Upper lobe of left lung (tissue), 4 donors: ENCODE data around the gene MLX.

Source experiments
- CTCF ChIP-seq, 6 experiments: fragments of 450-650 bp in 4 of 6; fragments of 200-600 bp in 2 of 6; sonication (generic) in 2 of 6; IDR thresholded peaks; one replicate each; pipeline ENCODE4 v1.5.1; 2016 to 2019; ENCODE audit warnings: antibody characterized with exemption in 6 of 6
- EP300 ChIP-seq, 4 donors: sonication (generic); formaldehyde crosslinking; IDR thresholded peaks; one replicate each; pipeline ENCODE4 v1.5.1; 2017; ENCODE audit warnings: antibody characterized with exemption in 4 of 4, control low read depth in 2 of 4
- POLR2A ChIP-seq, 4 donors: fragments of 450-650 bp; IDR thresholded peaks; one replicate each; pipeline ENCODE4 v1.5.1; 2016 to 2017; ENCODE audit warnings: antibody characterized with exemption in 4 of 4, mild to moderate bottlenecking in 2 of 4
- POLR2AphosphoS5 ChIP-seq, 2 donors: sonication (generic); formaldehyde crosslinking; IDR thresholded peaks; one replicate each; pipeline ENCODE4 v1.5.1; 2017; ENCODE audit warnings: antibody characterized with exemption in 2 of 2

DNA sequence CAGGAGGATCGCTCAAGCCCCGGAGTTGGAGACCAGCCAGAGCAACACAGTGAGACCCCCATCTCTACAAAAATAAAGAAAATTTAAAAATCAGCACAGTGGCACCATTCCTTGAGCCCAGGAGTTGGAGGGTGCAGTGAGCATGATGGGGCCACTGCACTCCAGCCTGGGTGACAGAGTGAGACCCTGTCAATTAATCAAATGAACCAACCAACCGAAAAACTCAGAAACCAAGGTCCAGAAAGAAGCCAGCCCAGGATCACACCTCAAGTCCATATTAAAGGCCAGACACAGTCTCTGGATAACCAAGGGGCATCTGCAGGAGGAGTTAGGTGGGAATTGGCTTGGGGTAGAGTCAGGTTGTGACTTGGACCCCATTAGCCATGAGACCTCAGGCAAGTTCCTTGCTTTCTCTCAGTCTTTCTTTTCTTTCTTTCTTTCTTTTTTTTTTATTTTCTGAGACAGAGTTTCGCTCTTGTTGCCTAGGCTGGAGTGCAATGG lies 11.7 kb upstream of the MLX start:
- no peak for TF ChIP-seq EP300 (IDR thresholded peaks at IDR 0.05)
- no peak for TF ChIP-seq CTCF (IDR thresholded peaks at IDR 0.05)
- no peak for TF ChIP-seq POLR2AphosphoS5 (IDR thresholded peaks at IDR 0.05)
- no peak for TF ChIP-seq POLR2A (IDR thresholded peaks at IDR 0.05)
